RPMI8226 (cell line): ENCODE data around the gene CCDC191.

Experiments used
- DNase-seq: peaks from one replicate; pipeline ENCODE4 v3.0.0-alpha.2; 2015

CCDC191 gene

GRCh38 chr3:113954091-113954685, 102.1 kb downstream of the CCDC191 start:
- no peak for DNase-seq

DNA sequence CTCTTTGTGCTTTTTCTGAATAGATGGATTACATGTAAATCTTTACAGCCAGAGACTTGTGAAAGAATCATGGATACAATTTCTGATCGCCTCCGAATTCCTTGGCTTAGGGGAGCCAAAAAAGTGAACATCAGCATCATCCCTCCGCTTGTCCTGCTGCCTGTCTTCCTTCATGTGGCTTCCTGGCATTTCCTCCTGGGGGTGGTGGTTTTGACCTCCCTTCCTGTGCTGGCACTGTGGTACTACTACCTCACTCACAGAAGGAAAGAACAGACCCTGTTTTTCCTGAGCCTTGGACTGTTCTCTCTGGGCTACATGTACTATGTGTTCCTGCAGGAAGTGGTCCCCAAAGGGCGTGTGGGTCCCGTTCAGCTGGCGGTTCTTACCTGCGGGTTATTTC, 102.6 kb downstream of the CCDC191 start:
- no peak for DNase-seq

DNA sequence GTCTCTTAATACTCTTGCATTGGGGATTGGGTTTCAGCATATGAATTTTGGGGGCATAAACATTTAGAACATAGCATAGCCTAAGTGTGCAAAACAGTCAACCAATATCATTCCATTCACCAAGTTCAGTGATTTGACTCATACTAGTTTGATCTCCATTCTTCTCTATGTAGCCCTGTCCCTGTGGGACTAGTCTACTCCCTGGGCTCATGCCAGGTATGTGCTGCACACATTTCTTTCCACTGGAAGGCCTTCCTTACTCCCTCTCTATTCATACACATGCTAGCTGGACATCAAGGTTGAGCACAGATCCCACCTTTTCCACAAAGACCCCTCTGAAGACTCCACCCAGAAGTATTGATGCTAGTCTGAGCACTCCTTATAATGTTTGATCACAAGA, 103.4 kb downstream of the CCDC191 start:
- no peak for DNase-seq

DNA sequence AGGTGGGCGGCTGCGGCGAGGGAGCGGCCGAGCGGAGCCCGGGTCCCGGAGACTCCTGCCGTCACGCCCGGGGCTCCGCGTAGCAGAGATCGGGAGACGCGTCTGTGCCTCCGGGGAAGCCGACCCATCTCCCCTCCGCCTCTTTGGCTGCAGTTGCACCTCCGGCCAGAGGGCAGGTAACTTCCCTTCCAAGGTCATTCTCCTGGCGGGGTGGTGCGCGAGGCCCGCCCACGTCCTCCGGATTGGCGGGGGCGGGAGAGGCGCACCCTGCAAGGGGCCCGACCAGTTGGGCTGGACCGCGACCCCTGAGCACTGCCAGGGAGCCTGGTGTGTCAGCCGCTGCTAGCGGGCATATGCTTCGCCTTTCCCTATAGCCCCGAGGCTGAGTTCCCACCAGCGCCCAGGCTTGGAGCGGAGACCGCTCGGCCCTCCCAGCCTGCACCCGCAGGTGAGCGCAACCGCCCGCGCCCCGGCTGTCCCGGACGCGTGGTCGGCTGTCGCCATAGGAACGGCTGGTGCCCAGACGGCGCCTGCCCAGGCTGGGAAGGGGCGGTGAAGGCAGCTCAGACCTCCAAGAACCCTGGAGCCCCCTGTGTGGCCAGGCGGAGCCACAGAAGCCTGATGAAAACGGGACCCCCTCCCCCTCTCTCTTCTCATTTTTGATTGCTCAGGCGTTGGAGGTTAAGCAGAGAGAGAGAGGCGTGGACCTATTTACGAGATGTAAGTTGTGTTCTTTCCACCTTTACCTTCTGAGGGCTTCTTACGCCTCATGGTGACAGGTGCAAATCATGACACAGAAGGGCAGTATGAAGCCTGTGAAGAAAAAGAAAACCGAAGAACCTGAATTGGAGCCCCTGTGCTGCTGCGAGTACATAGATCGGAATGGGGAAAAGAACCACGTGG, 108.1 kb downstream of the CCDC191 start:
- DNase-seq: peak; percentile 55

DNA sequence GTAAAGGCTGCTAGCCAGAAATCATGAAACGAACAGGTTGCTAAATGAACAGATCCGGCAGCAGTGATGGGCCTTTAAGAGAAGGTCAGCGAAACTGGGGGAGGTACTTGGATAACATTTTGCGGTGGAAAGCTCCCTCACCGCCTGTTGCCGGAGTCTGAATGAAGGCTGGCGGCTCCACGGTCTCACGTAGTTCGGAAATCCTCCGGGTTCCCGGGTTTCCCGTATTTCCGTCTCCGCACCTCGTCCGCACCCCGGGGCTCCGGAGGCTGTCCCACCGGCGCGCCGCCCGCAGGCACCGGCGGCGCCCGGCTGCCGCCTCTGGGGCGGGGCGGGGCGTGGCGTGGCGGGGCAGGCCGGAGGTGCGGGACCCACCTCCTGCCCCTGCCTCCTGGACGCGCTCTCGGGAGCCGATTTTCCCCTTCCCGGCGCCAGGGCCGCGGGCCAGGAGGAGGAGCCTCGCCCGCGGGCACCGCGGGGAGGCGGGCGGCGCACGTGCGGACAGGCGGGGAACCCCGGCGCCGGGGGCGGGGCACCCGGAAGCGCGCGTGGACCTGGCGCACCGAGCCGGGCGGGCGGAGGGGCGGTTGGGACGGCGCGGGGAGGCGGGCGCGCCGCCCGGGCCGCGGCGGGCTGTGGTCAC, 108.8 kb downstream of the CCDC191 start, which contains the start of gene ZDHHC23:
ZDHHC23 (plus strand) TSS at position 642 of the 643 bp plus-strand sequence. CDS start 790 bp downstream, outside the sequence.
- peak; percentile 70 for DNase-seq

GRCh38 chr3:113946831-113947230, 109.5 kb downstream of the CCDC191 start:
- no peak for DNase-seq

DNA sequence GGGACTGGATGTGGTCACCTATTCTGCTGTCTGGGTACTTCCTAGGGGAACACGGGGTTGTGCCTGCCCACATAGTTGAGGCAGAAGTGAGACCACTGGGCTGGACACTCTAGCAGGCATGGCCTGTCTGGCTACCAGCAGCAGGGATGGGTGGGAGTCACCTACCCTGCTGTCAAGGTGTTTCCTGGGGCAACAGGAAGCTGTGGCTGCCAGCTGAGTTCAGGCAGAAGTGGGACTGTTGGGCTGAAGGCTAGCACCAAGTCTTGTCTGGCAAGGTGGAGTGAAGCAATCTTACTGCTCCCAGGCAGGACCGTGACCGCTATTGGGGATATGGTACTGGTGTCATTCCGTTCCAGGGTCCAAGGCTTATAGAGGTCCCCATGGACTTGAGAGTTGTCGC, 128.8 kb downstream of the CCDC191 start:
- no peak for DNase-seq

GRCh38 chr3:113914646-113915045, 141.7 kb downstream of the CCDC191 start:
- no peak for DNase-seq
